H9 (cell line): ENCODE results near the gene CYB561D1. TPM values are rescaled to one million over a fixed set of nuclear protein-coding genes. Genes with fewer than 3 reads are reported as not detected.

Source experiments
- DNase-seq: peaks from one replicate; pipeline ENCODE4 v3.0.0-alpha.2; 2017
- H2AFZ ChIP-seq: one replicate; pipeline ENCODE4 v1.6.1; 2013; ENCODE audit warnings: mild to moderate bottlenecking, low read length, control low read depth, moderate library complexity
- H2AK5ac ChIP-seq: 2 replicates; pipeline ENCODE4 v1.6.1; 2013; ENCODE audit warnings: low read length, control low read depth, mixed read lengths; ENCODE audit not compliant: insufficient read length
- H2BK120ac ChIP-seq: one replicate; pipeline ENCODE4 v1.6.1; 2013; ENCODE audit warnings: low read depth, mild to moderate bottlenecking, low read length, control low read depth, inconsistent platforms; ENCODE audit not compliant: poor library complexity, severe bottlenecking
- H2BK12ac ChIP-seq: 2 replicates; pipeline ENCODE4 v1.6.1; 2013; ENCODE audit warnings: low read length, control low read depth, mixed read lengths, low read depth; ENCODE audit not compliant: insufficient read length
- H2BK15ac ChIP-seq: 2 replicates; pipeline ENCODE4 v1.6.1; 2013; ENCODE audit warnings: low read depth, low read length, control low read depth
- H2BK20ac ChIP-seq: one replicate; pipeline ENCODE4 v1.6.1; 2013; ENCODE audit warnings: low read depth, mild to moderate bottlenecking, low read length, control low read depth, inconsistent platforms; ENCODE audit not compliant: poor library complexity, severe bottlenecking
- H2BK5ac ChIP-seq: 2 replicates; pipeline ENCODE4 v1.6.1; 2013; ENCODE audit warnings: low read length, control low read depth, mixed read lengths; ENCODE audit not compliant: insufficient read length
- H3K14ac ChIP-seq: 2 replicates; pipeline ENCODE4 v1.6.1; 2013; ENCODE audit warnings: low read length, control low read depth; ENCODE audit not compliant: insufficient read depth
- H3K18ac ChIP-seq: 2 replicates; pipeline ENCODE4 v1.6.1; 2013; ENCODE audit warnings: low read depth, mild to moderate bottlenecking, mixed read lengths, low read length, control low read depth; ENCODE audit not compliant: insufficient read length
- H3K23ac ChIP-seq: 2 replicates; pipeline ENCODE4 v1.6.1; 2013; ENCODE audit warnings: low read length, control low read depth, mixed read lengths, low read depth; ENCODE audit not compliant: insufficient read length
- H3K23me2 ChIP-seq: 2 replicates; pipeline ENCODE4 v1.6.1; 2013; ENCODE audit warnings: low read depth, mild to moderate bottlenecking, mixed read lengths, low read length, control low read depth; ENCODE audit not compliant: insufficient read length, poor library complexity, severe bottlenecking
- H3K27ac ChIP-seq: 2 replicates; pipeline ENCODE4 v1.5.1; 2013; ENCODE audit warnings: low read length, control low read depth, mixed read lengths, low read depth; ENCODE audit not compliant: insufficient read length
- H3K27me3 ChIP-seq: 2 replicates; pipeline ENCODE4 v1.6.1; 2013; ENCODE audit warnings: low read length, control low read depth, inconsistent platforms; ENCODE audit not compliant: insufficient read depth
- H3K4ac ChIP-seq: 2 replicates; pipeline ENCODE4 v1.6.1; 2013; ENCODE audit warnings: low read depth, mild to moderate bottlenecking, control low read depth, inconsistent platforms, low read length, moderate library complexity
- H3K4me1 ChIP-seq: 2 replicates; pipeline ENCODE4 v1.6.1; 2013; ENCODE audit warnings: low read length, control low read depth, inconsistent platforms; ENCODE audit not compliant: insufficient read depth
- H3K4me2 ChIP-seq: 2 replicates; pipeline ENCODE4 v1.6.1; 2013; ENCODE audit warnings: low read length, control low read depth, mixed read lengths; ENCODE audit not compliant: insufficient read length, insufficient read depth
- H3K56ac ChIP-seq: 2 replicates; pipeline ENCODE4 v1.6.1; 2013; ENCODE audit warnings: low read depth, mild to moderate bottlenecking, mixed read lengths, low read length, control low read depth; ENCODE audit not compliant: insufficient read length
- H3K79me1 ChIP-seq: 2 replicates; pipeline ENCODE4 v1.6.1; 2013; ENCODE audit warnings: low read depth, mild to moderate bottlenecking, moderate library complexity, low read length, control low read depth, inconsistent platforms; ENCODE audit not compliant: insufficient read depth, poor library complexity, severe bottlenecking
- H3K79me2 ChIP-seq: 2 replicates; pipeline ENCODE4 v1.6.1; 2013; ENCODE audit warnings: low read length, control low read depth, inconsistent platforms; ENCODE audit not compliant: insufficient read depth
- H3K9ac ChIP-seq: 2 replicates; pipeline ENCODE4 v1.6.1; 2013; ENCODE audit warnings: low read length, control low read depth, mixed read lengths; ENCODE audit not compliant: insufficient read length; ENCODE audit errors: extremely low read depth
- H3K9me3 ChIP-seq: one replicate; pipeline ENCODE4 v1.6.1; 2013; ENCODE audit warnings: low read depth, low read length, inconsistent platforms; ENCODE audit not compliant: control insufficient read depth
- H3T11ph ChIP-seq: one replicate; pipeline ENCODE4 v1.6.1; 2013; ENCODE audit warnings: mild to moderate bottlenecking, low read length, control low read depth, inconsistent platforms
- H4K20me1 ChIP-seq: one replicate; pipeline ENCODE4 v1.6.1; 2013; ENCODE audit not compliant: control insufficient read depth, insufficient read length, insufficient read depth
- H4K5ac ChIP-seq: 2 replicates; pipeline ENCODE4 v1.6.1; 2013; ENCODE audit warnings: low read depth, mild to moderate bottlenecking, mixed read lengths, low read length, control low read depth; ENCODE audit not compliant: insufficient read length
- H4K8ac ChIP-seq: replicated peaks from 2 replicates; pipeline ENCODE4 v1.6.1; 2013; ENCODE audit warnings: low read length, control low read depth, mixed read lengths, low read depth; ENCODE audit not compliant: insufficient read length
- H4K91ac ChIP-seq: 2 replicates; pipeline ENCODE4 v1.6.1; 2013; ENCODE audit warnings: low read depth, mild to moderate bottlenecking, moderate library complexity, mixed read lengths, low read length, control low read depth; ENCODE audit not compliant: insufficient read length
- H3K27ac Mint-ChIP-seq, 3 experiments: 2 replicates in 2 of 3; 3 replicates in 1 of 3; pipeline ENCODE4 v1.8.0; 2020 to 2021; ENCODE audit warnings: mixed read lengths in 3 of 3, mild to moderate bottlenecking in 1 of 3, moderate library complexity in 1 of 3
- H3K27me3 Mint-ChIP-seq: 2 replicates; pipeline ENCODE4 v1.8.0; 2021; ENCODE audit warnings: low read depth, mild to moderate bottlenecking, moderate library complexity, mixed read lengths
- H3K36me3 Mint-ChIP-seq, 3 experiments: 2 replicates in 2 of 3; 3 replicates in 1 of 3; pipeline ENCODE4 v1.8.0; 2020 to 2021; ENCODE audit warnings: low read depth in 3 of 3, mixed read lengths in 3 of 3; ENCODE audit not compliant: insufficient read depth in 1 of 3
- H3K4me1 Mint-ChIP-seq, 2 experiments: 2 replicates each; pipeline ENCODE4 v1.8.0; 2020; ENCODE audit warnings: mixed read lengths in 2 of 2
- H3K4me3 Mint-ChIP-seq, 2 experiments: 2 replicates in 1 of 2; 3 replicates in 1 of 2; pipeline ENCODE4 v1.8.0; 2020 to 2021; ENCODE audit warnings: mild to moderate bottlenecking in 2 of 2, mixed read lengths in 2 of 2, moderate library complexity in 1 of 2
- H3K9me3 Mint-ChIP-seq, 2 experiments: 2 replicates in 1 of 2; 3 replicates in 1 of 2; pipeline ENCODE4 v1.8.0; 2020; ENCODE audit warnings: mild to moderate bottlenecking in 2 of 2, mixed read lengths in 2 of 2, moderate library complexity in 1 of 2
- WGBS: extraction: QIAGEN DNeasy Blood & Tissue Kit; methylation state at CpG from one replicate; pipeline ENCODE4 v1.1.7; 2013; ENCODE audit warnings: missing lambda C conversion rate, low lambda C conversion rate, mixed read lengths; ENCODE audit not compliant: insufficient read length; ENCODE audit errors: extremely low coverage; 5-methylcytosine and 5-hydroxymethylcytosine counted together
- total RNA-seq: library from RNA; stranded (reverse); gene quantifications from 2 replicates; pipeline ENCODE4 v1.2.1, GENCODE V29; 2021
- TF ChIP-seq, protein P1 (sequence below): fragments of 200-600 bp; sonication (generic); conservative IDR thresholded peaks from 3 replicates; pipeline ENCODE4 v1.8.0; 2021; ENCODE audit warnings: antibody characterized with exemption, mild to moderate bottlenecking

The CYB561D1 gene
- total RNA-seq, 1 experiment from 2014 or later, result 6.5 TPM

DNA sequence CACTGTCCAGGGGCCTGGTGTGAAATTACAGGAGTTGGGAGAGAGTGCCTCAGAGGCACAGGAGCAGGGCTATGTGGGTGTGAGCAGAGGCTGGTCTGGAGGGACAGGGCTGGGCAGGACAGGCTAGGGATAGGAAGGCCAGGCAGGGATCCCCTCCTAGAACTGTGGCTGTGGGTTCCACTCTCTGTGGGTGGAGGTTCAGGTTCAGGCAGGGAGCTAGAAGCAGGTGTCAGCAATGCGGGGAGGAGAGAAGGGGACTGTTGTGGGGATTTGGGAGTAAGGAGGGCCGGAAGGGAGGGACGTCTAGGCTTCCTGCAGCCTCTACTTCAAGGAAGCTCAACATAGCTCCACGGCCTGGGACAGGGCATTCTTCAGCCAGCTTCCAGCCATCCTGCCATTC, 37.5 kb downstream of the CYB561D1 start:
- Histone ChIP-seq H4K5ac (no peak overlapping the region), H3K18ac (no peak overlapping the region), H2BK12ac (no peak overlapping the region), H3K23ac (no peak overlapping the region), H2BK15ac (no peak overlapping the region), H3K9ac (no peak overlapping the region), H3K79me1 (no peaks in the 10 kb centered on the region), H3K56ac (no peak overlapping the region), H3K9me3 (no peaks in the 10 kb centered on the region), H3K4me1 (no peaks in the 10 kb centered on the region), H4K8ac (no peak overlapping the region), H3K4me2 (no peak overlapping the region), H3K4ac (no peak overlapping the region), H2AK5ac (no peak overlapping the region), H4K91ac (no peak overlapping the region), H2BK5ac (no peak overlapping the region), H3K27ac (no peak overlapping the region), H3K27me3 (no peaks in the 10 kb centered on the region), H3K79me2 (no peaks in the 10 kb centered on the region), H3K14ac (no peak overlapping the region), H3T11ph (no peak overlapping the region), H4K20me1 (no peaks in the 10 kb centered on the region), H2BK120ac (no peak overlapping the region), H2BK20ac (no peak overlapping the region), H2AFZ (no peak overlapping the region), H3K23me2 (peaks cover 4% of the 10 kb centered on the region)
- Mint-ChIP-seq H3K9me3 (no peaks in the 10 kb centered on the region; a peak in 1 of 5 replicates), H3K4me3 (no peak overlapping the region), H3K27ac (no peak overlapping the region; a peak in 1 of 7 replicates), H3K27me3 (peaks cover 15% of the 10 kb centered on the region), H3K4me1 (peaks cover 4 to 8% of the 10 kb centered on the region in 2 experiments), H3K36me3 (no peaks in the 10 kb centered on the region)
- TF ChIP-seq, protein P1, sequence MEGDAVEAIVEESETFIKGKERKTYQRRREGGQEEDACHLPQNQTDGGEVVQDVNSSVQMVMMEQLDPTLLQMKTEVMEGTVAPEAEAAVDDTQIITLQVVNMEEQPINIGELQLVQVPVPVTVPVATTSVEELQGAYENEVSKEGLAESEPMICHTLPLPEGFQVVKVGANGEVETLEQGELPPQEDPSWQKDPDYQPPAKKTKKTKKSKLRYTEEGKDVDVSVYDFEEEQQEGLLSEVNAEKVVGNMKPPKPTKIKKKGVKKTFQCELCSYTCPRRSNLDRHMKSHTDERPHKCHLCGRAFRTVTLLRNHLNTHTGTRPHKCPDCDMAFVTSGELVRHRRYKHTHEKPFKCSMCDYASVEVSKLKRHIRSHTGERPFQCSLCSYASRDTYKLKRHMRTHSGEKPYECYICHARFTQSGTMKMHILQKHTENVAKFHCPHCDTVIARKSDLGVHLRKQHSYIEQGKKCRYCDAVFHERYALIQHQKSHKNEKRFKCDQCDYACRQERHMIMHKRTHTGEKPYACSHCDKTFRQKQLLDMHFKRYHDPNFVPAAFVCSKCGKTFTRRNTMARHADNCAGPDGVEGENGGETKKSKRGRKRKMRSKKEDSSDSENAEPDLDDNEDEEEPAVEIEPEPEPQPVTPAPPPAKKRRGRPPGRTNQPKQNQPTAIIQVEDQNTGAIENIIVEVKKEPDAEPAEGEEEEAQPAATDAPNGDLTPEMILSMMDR, result no peak
- WGBS, result no CpG with 5 or more reads among the region's 4 CpGs
- no peak for DNase-seq
